GM18499 (cell line): ENCODE results near the gene FMO4.
"Not testable (repeated sequence)": the region's sequence is repeated elsewhere in the genome, so short reads cannot be mapped to it uniquely, and the experiment has no call there.

Experiments
- ATAC-seq: cut with Tn5 transposase; IDR thresholded peaks from one replicate; pipeline ENCODE4 v1.9.1; 2021; ENCODE audit warnings: moderate number of reproducible peaks; ENCODE audit not compliant: insufficient read depth, unreplicated experiment

FMO4 gene

DNA sequence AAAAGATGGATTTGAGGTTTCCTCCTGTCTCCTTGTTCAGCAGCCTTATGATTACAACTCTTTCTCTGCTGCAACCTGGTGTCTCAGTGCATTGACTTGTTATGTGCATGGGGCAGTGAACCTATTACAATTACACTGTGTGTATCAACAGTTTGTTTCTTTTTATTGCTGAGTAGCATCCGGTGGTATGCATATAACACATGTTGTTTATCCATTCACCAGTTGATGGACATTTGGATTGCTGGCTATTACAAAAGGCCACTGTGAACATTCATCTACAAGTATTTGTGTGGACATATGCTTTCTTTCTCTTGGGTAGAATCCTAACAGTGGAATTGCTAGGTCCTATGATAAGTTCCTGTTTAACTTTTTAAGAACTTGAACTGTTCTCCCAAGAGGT lies 65.9 kb downstream of the FMO4 start:
- no peak for ATAC-seq

DNA sequence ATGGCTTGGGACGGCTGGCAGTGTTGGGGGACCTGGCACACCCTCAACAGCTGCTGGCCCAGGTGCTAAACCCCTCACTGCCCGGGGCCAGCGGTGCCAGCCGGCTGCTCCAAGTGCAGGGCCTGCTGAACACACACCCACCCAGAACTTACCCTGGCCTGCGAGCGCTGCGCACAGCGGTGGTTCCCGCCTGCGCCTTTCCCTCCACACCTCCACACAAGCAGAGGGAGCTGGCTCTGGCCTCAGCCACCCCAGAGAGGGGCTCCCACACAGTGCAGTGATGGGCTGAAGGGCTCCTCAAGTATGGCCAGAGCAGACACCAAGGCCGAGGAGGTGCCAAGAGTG lies 67.9 kb downstream of the FMO4 start:
- no peak for ATAC-seq

DNA sequence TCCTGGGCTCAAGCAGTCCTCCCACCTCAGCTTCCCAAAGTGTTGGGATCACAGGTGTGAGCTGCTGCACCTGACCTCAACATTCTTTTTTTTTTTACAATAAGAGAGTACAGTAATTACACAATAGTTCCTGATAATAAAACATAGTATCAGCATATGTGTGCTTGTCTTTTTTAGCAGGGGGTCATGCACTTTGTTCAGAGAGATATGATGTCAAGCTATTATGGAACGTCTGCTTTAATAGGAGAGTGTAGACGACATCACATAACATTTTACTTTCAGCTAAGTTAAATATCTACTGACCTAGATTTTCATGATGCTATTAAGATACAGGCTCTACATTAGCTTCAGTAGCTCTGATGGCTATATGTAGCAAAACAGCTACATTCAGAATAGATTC lies 70.5 kb downstream of the FMO4 start:
- no peak for ATAC-seq

DNA sequence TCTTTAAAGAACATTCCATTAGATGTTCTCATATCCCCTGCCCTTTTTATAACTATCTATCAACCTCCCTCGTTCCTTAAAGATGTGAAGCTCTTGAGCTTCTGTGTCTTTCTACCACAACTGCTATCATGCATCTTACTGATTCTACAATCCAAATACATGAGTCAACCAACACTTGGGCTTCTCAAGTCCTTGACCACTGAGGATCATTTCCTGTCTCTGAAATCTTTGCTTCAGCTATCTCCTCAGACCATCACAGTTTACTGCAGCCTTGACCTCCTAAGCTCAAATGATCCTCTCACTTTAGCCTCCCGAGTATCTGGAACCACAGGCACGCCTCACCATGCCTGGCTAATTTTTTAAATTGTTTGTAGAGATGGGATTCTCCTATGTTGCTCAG lies 75.2 kb downstream of the FMO4 start:
- no peak for ATAC-seq

DNA sequence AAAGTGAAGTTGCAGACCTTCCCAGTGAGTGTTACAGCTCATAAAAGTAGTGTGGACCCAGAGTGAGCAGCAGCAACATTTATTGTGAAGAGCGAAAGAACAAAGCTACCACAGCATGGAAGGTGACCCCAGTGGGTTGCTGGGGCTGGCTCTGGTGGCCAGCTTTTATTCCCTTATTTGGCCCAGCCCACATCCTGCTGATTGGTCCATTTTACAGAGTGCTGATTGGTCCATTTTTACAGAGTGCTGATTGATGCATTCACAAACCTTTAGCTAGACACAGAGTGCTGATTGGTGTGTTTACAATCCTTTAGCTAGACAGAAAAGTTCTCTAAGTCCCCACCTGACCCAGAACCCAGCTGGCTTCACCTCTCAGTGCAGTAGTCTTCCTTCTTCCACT lies 76.8 kb downstream of the FMO4 start:
- ATAC-seq = not testable (repeated sequence)
